Thoracic aorta (tissue), 2 donors: ENCODE measurements around the gene DNMT3B. TPM values are rescaled to one million over a fixed set of nuclear protein-coding genes. Genes with fewer than 3 reads are reported as not detected.

ENCODE experiments used
- ATAC-seq: fragments of 150-250 bp; one replicate; pipeline ENCODE4 v1.8.0; 2017; ENCODE audit warnings: low read depth; ENCODE audit not compliant: insufficient number of reproducible peaks, low FRiP score
- DNase-seq: peaks from one replicate; pipeline ENCODE4 v3.0.0-alpha.2; 2020; ENCODE audit warnings: low spot score
- H3K27ac ChIP-seq, 2 donors: fragments of 200-600 bp; sonication (generic); 1 replicate in 1 of 2; 2 replicates in 1 of 2; pipeline ENCODE4 v1.5.1; 2016; ENCODE audit warnings: mild to moderate bottlenecking in 2 of 2, moderate library complexity in 2 of 2
- H3K27me3 ChIP-seq: fragments of 200-600 bp; sonication (generic); replicated peaks from 2 replicates; pipeline ENCODE4 v1.6.0; 2016; ENCODE audit warnings: mild to moderate bottlenecking; ENCODE audit not compliant: insufficient read depth
- H3K36me3 ChIP-seq: fragments of 200-600 bp; sonication (generic); one replicate; pipeline ENCODE4 v1.5.1; 2016
- H3K4me1 ChIP-seq, 2 donors: fragments of 200-600 bp; sonication (generic); 1 replicate in 1 of 2; 2 replicates in 1 of 2; pipeline versions ENCODE4 v1.5.1 to v1.6.0; 2016; ENCODE audit warnings: low read depth in 2 of 2, mild to moderate bottlenecking in 1 of 2; ENCODE audit not compliant: control insufficient read depth in 1 of 2
- H3K4me3 ChIP-seq: fragments of 200-600 bp; sonication (generic); 2 replicates; pipeline ENCODE4 v1.5.1; 2016; ENCODE audit warnings: mild to moderate bottlenecking
- H3K9me3 ChIP-seq: fragments of 200-600 bp; sonication (generic); 2 replicates; pipeline ENCODE4 v1.5.1; 2016
- total RNA-seq, 2 donors: library from RNA; depleted of rRNA; stranded (reverse); fragments of >200 nt; gene quantifications; one replicate each; pipeline versions ENCODE4 v1.1.0 to v1.2.3, GENCODE V29; 2016
- TF ChIP-seq, protein P1 (sequence below): fragments of 200-600 bp; sonication (generic); IDR thresholded peaks from one replicate; pipeline ENCODE4 v1.5.1; 2019; ENCODE audit warnings: antibody characterized with exemption

DNMT3B gene
- total RNA-seq, 2 donors from 2014 or later = 0.81 to 1.3 TPM

DNA sequence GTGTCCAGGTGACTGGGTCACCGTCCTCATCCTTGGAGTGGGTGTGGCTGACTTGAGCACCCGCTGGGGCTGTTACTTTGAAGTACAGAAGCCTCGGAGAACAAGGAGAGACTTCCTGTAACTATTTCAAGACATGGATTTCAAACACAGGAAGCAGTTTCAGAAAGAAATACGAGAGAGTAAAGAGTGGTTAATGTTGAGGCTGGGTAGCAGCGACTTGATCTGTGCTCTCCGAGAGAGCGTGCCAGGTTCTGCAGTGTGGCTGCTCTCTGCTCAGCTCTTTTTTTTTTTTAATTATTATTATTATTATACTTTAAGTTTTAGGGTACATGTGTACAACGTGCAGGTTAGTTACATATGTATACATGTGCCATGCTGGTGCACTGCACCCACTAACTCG lies 79.0 kb downstream of the DNMT3B start:
- TF ChIP-seq, protein P1, sequence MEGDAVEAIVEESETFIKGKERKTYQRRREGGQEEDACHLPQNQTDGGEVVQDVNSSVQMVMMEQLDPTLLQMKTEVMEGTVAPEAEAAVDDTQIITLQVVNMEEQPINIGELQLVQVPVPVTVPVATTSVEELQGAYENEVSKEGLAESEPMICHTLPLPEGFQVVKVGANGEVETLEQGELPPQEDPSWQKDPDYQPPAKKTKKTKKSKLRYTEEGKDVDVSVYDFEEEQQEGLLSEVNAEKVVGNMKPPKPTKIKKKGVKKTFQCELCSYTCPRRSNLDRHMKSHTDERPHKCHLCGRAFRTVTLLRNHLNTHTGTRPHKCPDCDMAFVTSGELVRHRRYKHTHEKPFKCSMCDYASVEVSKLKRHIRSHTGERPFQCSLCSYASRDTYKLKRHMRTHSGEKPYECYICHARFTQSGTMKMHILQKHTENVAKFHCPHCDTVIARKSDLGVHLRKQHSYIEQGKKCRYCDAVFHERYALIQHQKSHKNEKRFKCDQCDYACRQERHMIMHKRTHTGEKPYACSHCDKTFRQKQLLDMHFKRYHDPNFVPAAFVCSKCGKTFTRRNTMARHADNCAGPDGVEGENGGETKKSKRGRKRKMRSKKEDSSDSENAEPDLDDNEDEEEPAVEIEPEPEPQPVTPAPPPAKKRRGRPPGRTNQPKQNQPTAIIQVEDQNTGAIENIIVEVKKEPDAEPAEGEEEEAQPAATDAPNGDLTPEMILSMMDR = no peak
- no peak for DNase-seq
- Histone ChIP-seq H3K4me1 (no peaks in the 10 kb centered on the region), H3K27me3 (no peaks in the 10 kb centered on the region), H3K9me3 (no peaks in the 10 kb centered on the region), H3K4me3 (no peak overlapping the region), H3K27ac (no peak overlapping the region), H3K36me3 (peaks cover 55% of the 10 kb centered on the region)
- ATAC-seq = no peak

DNA sequence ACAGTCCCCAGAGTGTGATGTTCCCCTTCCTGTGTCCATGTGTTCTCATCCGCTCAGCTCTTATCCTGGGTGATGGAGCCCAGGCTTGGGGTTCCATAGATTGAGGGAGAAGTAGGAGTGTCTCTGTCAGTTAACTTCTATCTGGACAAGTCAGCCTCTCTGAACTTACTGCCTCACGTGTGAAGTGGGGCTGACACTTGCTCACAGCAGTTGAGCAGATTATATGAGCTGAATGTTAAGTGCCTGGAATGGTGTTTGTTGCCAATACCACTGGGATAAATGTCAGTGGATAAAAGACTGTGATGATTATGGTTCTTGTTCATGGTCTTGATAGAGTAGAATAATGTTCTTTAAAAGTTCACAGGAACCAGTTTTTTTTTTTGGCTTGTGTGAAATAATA lies 79.4 kb downstream of the DNMT3B start:
- H3K36me3 ChIP-seq = peaks cover 54% of the 10 kb centered on the region

DNA sequence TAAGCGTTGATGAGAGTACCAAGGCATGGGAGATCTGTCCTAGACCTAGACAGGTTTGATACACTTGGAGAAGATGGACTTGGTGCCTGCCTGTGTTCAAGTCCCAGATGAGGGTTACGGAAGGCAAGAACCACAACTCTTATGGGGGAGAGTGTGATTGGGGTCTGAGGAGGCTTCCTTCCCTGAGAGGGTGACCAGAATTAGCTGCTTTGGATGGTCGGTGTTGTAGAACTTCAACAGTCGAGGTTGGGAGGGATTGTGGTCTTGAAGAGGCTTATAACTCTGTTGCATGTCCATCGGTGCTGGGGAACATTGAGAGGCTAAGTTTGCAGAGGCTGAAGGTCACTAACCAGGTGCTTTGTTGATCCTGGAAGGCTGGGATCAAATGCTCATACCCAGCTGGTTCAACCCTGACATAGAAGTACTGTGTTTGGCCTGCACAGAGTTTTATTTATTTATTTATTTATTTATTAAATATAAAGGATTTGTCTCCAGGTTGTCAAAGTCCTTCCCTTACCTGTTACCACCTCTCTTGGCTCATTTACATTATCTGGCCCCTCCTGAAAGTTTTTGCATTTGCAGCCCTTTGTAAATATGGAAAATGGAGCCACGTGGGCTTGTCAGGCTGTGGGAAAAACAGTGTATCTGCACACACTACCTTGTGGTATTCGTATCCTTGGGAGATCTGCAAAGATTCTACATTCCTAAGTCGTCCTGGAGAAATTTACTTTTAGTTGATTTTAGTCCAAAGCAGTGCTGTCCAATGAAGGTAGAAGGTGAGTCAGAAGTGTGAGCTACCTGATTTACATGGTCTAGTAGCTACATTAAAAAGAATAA lies 80.7 kb downstream of the DNMT3B start:
- Histone ChIP-seq H3K27ac (no peak overlapping the region), H3K27me3 (no peaks in the 10 kb centered on the region), H3K9me3 (no peaks in the 10 kb centered on the region), H3K4me1 (no peaks in the 10 kb centered on the region), H3K4me3 (no peak overlapping the region), H3K36me3 (peaks cover 56% of the 10 kb centered on the region)
- TF ChIP-seq, protein P1 = no peak
- ATAC-seq (no peak), DNase-seq (no peak)

More for the DNA sequence above, 79.4 kb downstream of the DNMT3B start:
- DNase-seq = no peak
- TF ChIP-seq, protein P1 = no peak
- Histone ChIP-seq H3K27ac (no peak overlapping the region), H3K27me3 (no peaks in the 10 kb centered on the region), H3K9me3 (no peaks in the 10 kb centered on the region), H3K4me1 (no peaks in the 10 kb centered on the region), H3K4me3 (no peak overlapping the region)
- no peak for ATAC-seq

DNA sequence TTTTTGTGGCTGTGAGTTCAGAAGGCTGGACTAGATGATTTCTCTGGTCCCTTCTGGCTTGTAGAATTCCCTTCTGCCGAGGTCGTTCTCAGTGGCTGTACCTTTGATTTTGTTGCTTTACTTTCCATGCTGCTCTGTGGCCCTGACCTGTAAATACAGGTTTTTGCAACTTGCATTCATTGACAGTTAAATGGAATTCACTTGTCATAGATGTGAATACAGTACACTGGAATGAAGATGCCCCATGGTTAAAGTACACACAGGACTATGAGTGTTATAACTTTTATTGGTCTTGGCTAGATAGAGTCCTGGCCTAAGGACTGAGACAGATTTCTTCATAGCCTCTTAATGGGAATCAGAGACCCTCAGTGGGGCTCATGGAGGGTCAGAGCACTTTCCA lies 83.6 kb downstream of the DNMT3B start:
- no peak for ATAC-seq
- Histone ChIP-seq H3K4me1 (no peaks in the 10 kb centered on the region), H3K4me3 (no peak overlapping the region), H3K27ac (no peak overlapping the region), H3K9me3 (no peaks in the 10 kb centered on the region), H3K36me3 (peaks cover 39% of the 10 kb centered on the region), H3K27me3 (no peaks in the 10 kb centered on the region)
- TF ChIP-seq, protein P1 = no peak
- no peak for DNase-seq

DNA sequence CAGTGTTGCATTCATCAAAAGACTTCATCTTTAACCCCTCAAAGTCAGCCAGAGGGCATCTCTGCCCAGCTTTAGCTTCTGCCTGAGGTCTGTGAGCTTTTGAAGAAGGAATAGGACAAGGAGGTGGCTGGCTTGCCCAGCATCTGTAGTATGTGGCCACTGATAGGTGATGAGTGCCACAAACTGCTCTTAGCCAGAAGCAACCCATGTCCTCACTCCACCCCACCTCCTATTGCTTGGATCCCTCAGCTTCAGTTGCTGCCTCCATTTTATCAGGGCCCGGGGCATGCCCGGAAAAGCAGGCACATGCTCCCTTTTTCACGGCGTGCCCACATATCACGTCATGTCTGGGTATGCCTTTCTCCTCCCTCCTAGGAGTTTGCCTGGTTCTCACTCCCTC lies 84.7 kb downstream of the DNMT3B start:
- no peaks in the 10 kb centered on the region for H3K4me1 ChIP-seq
- ATAC-seq = no peak
- H3K27ac ChIP-seq = no peak overlapping the region
- H3K9me3 ChIP-seq = no peaks in the 10 kb centered on the region
- H3K27me3 ChIP-seq = no peaks in the 10 kb centered on the region
- peaks cover 38% of the 10 kb centered on the region for H3K36me3 ChIP-seq
- DNase-seq = no peak
- TF ChIP-seq, protein P1 = no peak
- no peak overlapping the region for H3K4me3 ChIP-seq
